NCI-H2081 (cell line): ENCODE measurements around the gene RBPMS2.

Source experiments
- DNase-seq, 2 experiments: peaks; one replicate each; lab custom pipeline; 2025; lab: John Stamatoyannopoulos, UW

Gene RBPMS2

DNA sequence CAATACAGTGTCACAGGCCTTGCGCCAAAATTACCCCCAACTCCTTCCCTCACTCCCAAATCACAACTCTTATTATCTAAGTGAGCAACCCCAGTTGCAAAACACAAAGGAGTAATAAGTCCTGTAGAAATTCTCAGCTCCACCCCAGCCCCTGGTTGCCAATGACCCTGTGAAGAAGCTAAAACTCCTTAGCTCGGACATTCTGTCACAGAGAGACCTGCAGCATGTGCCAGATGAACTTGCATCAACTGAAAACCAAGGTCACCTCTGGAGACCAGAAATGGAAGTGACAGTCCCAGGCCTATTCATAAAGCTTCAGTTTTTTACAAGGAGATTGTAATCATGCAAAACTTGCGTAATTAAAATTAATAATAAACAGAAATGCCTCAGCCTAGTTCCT, 55.2 kb downstream of the RBPMS2 start:
- DNase-seq: no peak

- no peak for DNase-seq
Measured at GRCh38 chr15:64717735-64718495, 57.5 kb downstream of the RBPMS2 start.

GRCh38 chr15:64717130-64717529, 58.3 kb downstream of the RBPMS2 start:
- no peak for DNase-seq

DNA sequence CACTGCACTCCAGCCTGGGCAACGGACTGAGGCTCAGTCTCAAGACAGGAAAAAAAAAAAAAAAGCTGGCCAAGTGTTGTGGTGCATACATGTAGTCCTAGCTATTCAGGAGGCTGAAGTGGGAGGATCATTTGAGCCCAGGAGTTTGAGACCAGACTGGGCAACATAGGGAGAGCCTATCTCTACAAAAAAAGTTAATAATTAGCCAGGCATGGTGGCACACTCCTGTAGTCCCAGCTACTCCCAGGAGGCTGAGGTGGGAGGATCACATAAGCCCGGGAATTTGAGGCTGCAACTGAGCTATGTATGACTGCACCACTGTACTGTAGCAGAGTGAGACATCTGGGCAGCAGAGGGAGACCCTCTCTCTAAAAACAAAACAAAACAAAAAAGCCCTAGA, 58.9 kb downstream of the RBPMS2 start:
- DNase-seq: no peak

DNA sequence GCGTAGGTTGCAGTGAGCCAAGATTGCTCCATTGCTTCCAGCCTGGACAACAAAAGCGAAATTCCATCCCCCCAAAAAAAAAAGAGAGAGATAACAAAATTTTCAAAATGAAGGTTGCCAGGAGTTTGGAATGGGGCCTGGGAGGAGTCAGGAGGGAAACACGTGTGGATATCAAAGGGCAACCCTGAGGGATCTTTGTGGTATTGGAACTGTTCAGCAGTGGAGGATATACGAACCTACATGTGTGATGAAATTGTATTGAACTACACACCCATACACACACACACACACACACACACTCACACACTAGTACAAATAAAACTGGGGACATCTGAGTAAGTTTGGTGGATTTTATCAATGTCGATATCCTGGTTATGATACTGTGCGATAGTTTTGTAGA, 61.8 kb downstream of the RBPMS2 start:
- no peak for DNase-seq

DNA sequence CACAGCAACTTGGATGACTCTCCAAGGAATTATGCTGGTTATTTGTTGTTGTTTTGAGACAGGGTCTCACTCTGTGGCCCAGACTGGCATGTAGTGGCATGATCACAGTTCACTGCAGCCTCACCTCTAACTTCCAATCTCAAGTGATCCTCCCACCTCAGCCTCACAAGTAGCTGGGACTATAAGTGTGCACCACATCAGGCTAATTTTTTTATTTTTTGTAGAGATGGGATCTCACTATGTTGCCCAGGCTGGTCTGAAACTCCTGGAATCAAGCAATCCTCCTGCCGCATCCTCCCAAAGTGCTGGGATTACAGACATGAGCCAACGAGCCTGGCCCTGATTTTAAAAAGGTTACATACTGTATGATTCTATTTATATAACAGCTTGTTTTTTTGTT, 63.0 kb downstream of the RBPMS2 start:
- no peak for DNase-seq

DNA sequence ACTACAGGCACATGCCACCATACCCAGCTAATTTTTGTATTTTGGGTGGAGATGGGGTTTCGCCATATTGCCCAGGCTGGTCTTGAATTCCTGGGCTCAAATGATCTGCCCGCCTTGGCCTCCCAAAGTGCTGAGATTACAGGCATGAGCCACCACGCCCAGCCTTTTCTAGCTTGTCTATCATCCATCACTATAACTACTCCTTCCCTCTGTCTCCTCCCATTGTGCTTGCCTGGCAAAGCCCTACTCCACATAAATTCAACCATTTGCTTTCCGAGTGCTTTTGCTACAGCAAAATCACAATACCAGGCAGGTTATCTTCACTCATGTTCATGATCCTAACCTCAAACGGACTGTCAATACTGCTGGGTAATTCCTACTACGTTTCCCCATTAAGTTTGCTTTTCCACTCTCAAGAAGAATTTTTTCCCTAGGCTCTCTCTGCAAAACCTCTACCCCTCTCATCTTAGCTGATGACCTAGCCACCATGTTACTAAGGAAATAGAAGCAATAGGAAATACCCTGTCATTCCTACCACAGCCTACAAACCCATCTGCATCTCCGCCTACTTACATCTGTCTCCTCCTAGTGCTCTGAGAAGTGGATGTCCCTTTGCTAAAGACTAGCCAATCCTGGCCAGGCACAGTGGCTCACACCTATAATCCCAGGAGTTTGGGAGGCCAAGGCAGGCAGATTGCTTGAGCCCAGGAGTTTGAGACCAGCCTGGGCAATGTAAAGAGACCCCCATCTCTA, 64.5 kb downstream of the RBPMS2 start:
- DNase-seq: no peak

- DNase-seq: no peak
Measured at GRCh38 chr15:64706011-64706911, 69.1 kb downstream of the RBPMS2 start.

- no peak for DNase-seq
Measured at GRCh38 chr15:64705006-64705405, 70.4 kb downstream of the RBPMS2 start.

DNA sequence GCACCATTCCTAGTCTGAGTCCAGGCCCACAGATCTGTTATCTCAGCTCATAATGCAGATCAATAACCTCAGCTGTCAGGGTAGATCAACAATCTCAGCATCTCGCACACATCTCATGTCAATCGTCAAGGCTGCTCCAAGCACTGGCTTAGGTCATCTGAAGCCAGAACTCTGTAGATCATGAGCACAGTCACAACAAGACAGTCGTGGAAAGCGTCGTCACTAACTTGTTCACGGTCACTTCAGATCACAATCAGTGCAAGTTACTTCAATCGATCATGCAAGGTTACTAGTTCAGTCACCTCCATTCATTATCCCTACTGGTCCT, 71.8 kb downstream of the RBPMS2 start:
- DNase-seq: no peak

DNA sequence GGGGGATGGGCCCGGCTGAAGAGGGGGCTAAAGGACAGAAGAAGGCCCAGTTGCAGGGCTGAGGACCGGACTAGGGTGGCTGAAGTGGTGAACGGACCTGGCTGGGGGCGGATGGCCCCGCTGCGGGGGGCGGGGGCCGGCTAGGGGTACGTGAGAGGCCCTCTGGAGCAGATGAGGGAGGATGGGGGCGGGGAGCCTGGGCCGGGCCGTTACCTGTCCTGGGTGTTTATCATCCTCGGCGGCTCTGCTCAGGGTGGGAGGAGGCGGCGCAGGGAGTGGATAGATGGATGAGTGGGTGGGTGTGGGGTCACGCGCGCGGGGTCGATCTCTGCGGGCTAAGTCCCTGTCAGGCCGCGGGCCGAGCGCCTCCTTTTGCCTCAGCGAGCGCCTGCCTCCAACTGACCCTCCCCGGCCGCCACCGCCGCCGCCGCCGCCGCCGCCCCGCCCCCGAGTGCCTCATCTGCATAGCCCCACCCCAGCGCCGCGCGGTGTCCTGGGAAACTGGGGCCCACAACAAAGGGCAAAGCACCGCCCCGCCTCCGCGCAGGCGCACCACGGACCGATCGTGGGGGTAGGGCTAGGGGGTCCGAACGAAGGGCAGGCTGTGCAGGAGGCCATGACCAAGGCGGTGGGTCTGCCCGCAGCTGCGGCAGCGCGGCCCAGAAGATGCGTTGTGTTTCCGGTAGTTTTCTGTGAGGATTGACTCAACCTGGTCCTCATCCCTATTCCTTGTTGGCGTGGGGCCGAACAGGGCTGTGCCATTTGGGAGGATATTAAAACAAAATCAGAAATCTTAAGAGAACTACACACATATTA, 72.4 kb downstream of the RBPMS2 start:
- peak; percentile 92 to 94 for DNase-seq

DNA sequence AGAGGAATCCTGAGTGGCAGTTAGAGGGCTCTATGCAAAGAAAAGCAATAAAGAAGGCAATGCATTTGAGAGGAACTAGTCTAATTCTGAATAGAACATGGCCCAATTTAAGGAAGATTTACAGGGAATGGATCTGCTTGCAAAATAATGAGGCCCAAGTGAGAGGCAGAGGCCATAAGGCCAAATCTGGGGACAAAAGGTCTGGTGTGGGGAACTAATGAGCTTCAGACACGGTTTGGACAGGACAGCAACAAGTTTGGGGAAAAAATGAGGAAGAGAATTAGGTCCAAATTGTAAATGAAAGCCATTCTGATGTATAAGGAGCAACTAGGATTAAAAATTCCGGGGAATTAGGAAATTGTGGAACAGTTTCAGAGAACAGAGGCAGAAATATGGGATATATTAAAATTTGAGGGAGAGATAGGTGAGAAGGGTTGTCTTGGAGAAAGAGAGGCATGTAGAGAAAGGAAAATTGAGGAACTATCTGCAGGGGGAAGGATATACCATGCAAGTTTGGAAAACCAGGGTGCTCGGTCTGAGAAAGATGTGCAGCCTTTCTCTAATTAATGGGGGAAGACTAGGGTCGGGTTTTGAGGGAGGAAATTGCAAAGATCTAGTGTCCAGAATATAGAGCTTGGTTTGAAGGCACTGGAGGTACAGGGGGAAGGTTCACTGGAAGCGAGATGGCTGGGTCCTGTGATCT, 73.8 kb downstream of the RBPMS2 start:
- DNase-seq: no peak

- no peak for DNase-seq
Measured at GRCh38 chr15:64701051-64701450, 74.3 kb downstream of the RBPMS2 start.

DNA sequence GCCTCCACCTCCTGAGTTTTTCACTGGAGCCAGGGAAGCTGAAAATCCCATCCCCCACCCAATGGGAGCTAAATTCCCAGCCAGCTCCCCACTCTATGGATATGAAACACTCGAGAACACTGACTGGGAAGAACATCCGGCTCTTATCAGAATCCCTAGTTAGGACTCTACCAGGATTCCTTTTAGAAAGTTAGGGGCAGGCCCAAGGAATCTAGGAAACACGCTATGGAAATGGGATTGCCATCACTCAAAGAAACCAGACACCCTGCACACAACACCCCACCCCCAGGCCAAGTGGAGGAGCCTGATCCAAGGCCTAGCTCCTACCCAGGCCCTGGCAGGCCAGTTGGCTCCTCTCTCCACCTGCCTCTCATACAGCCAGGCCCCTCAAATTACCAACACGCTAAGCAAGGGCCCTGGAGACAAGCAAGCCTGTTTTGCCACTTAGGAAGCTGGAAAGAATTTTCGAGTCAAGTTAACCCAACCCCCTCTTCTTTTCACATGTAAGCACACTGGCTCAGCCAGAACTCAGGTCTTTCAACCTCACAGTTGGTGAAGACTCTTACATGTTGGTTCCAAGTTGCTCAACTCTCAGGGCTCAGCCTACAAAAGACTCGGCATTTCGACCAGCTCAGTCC, 75.5 kb downstream of the RBPMS2 start:
- no peak for DNase-seq

- DNase-seq: no peak
Measured at GRCh38 chr15:64698823-64699222, 76.6 kb downstream of the RBPMS2 start.

- no peak for DNase-seq
Measured at GRCh38 chr15:64697911-64698369, 77.4 kb downstream of the RBPMS2 start.

- no peak for DNase-seq
Measured at GRCh38 chr15:64696481-64696880, 78.9 kb downstream of the RBPMS2 start.

DNA sequence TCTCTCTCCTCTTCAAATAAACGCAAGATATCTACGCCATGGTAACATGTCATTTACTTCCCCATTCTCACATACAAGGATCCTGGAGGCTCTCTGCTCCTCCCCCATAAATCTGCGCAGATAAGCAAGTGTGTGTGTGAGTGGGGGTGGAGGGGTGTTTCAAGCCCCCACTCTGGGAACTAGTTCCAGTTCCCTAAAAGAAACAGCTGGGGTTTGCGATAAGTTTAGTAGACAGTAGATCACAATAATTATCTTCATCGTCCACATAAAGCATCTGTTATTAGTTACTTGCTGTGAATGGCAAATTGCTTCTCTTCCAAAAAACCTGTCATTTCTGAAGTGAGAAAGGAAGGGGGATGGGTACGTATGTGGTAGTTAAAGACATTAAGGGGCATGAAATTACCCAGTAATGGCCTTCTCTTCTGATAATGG, 79.8 kb downstream of the RBPMS2 start:
- peak in 1 of 2 experiments; percentile 23 for DNase-seq

- no peak for DNase-seq
Measured at GRCh38 chr15:64694816-64695215, 80.6 kb downstream of the RBPMS2 start.

GRCh38 chr15:64693134-64693533, 82.3 kb downstream of the RBPMS2 start:
- peak in 1 of 2 experiments; percentile 46 for DNase-seq
